Esophagus muscularis mucosa (tissue), 3 donors: ENCODE measurements around the gene PTPRCAP.

Experiments used
- EP300 ChIP-seq: sonication (generic); formaldehyde crosslinking; IDR thresholded peaks from one replicate; pipeline ENCODE4 v1.6.1; 2017; ENCODE audit warnings: antibody characterized with exemption
- TF ChIP-seq, protein P1 (sequence below), 3 experiments: fragments of 200-600 bp in 2 of 3; fragments of 450-650 bp in 1 of 3; sonication (generic) in 2 of 3; IDR thresholded peaks; one replicate each; pipeline ENCODE4 v1.5.1; 2017 to 2019; ENCODE audit warnings: antibody characterized with exemption in 3 of 3, mild to moderate bottlenecking in 2 of 3, moderate library complexity in 1 of 3

DNA sequence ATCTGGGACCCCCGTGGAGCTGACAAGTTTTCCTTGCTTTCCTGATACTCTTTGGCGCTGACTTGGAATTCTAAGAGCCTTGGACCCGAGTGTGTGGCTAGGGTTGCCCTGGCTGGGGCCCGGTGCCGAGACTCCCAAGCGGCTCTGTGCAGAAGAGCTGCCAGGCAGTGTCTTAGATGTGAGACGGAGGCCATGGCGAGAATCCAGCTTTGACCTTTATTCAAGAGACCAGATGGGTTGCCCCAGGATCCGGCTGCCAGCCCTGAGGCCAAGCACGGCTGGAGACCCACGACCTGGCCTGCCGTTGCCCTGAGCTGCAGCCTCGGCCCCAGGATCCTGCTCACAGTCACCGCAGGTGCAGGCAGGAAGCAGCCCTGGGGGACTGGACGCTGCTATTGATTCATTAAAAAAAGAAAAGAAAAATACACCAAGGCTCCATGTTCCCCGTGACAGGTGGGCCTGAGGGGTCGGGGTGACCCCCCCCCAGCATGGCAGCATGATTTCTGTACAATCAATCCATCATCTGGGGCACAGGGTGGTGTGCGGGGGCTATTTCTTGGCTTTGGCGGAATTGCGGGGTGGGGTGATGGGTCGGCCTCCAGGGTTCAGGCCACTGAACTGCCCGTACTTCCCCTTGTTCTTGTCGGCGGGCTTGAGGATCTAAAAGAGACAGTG is 39.4 kb downstream of the PTPRCAP start:
- TF ChIP-seq, protein P1, sequence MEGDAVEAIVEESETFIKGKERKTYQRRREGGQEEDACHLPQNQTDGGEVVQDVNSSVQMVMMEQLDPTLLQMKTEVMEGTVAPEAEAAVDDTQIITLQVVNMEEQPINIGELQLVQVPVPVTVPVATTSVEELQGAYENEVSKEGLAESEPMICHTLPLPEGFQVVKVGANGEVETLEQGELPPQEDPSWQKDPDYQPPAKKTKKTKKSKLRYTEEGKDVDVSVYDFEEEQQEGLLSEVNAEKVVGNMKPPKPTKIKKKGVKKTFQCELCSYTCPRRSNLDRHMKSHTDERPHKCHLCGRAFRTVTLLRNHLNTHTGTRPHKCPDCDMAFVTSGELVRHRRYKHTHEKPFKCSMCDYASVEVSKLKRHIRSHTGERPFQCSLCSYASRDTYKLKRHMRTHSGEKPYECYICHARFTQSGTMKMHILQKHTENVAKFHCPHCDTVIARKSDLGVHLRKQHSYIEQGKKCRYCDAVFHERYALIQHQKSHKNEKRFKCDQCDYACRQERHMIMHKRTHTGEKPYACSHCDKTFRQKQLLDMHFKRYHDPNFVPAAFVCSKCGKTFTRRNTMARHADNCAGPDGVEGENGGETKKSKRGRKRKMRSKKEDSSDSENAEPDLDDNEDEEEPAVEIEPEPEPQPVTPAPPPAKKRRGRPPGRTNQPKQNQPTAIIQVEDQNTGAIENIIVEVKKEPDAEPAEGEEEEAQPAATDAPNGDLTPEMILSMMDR (IDR thresholded peaks at IDR 0.05), result no peak
- no peak for TF ChIP-seq EP300
